ENCODE data around the gene SOS1. TPM values are rescaled to one million over a fixed set of nuclear protein-coding genes. Genes with fewer than 3 reads are reported as not detected.

Gene SOS1
- total and polyA plus RNA-seq, 2 of the 13 experiments (the other 11 are each of a cell fraction or from before 2014, with no cell fraction given) = 20.8 to 60.4 TPM

GRCh38 chr2:39140322-39140847 is 19.5 kb upstream of the SOS1 start (continued):
- 0 out of 2 replicates have a peak, but pooled peaks have one; percentile 47 for TF ChIP-seq ZSCAN29 (CRISPR knock-in tag; conservative IDR thresholded peaks at IDR 0.05)
- TF ChIP-seq RBFOX2 (IDR thresholded peaks at IDR 0.05; ENCODE audit: low read depth, low read length) = no peak
- TF ChIP-seq AFF4 (CRISPR knock-in tag; IDR thresholded peaks at IDR 0.05) = no peak
- TF ChIP-seq SKI (IDR thresholded peaks at IDR 0.05; ENCODE audit: partially characterized antibody) = peak; percentile 82
- peak; percentile 70; the same call in 1 of the 2 replicates for TF ChIP-seq FOXJ3 (CRISPR knock-in tag; IDR thresholded peaks at IDR 0.05; ENCODE audit: borderline replicate concordance)
- no peak for TF ChIP-seq ZFY (CRISPR knock-in tag; IDR thresholded peaks at IDR 0.05)
- TF ChIP-seq ZNF136 (CRISPR knock-in tag; IDR thresholded peaks at IDR 0.05; ENCODE audit: low read depth) = no peak
- TF ChIP-seq ZNF616 (CRISPR knock-in tag; IDR thresholded peaks at IDR 0.05; ENCODE audit: low read depth) = no peak
- no peak for TF ChIP-seq ZFP82 (CRISPR knock-in tag; IDR thresholded peaks at IDR 0.05; ENCODE audit: borderline replicate concordance)
- 0 out of 2 replicates have a peak, but pooled peaks have one; percentile 36 for TF ChIP-seq ATF2 (CRISPR knock-in tag; IDR thresholded peaks at IDR 0.05)
- no peak; the same call in 1 of the 2 replicates for TF ChIP-seq FOSL2 (CRISPR knock-in tag; IDR thresholded peaks at IDR 0.05)
- peak; percentile 64 for TF ChIP-seq HNF4A (CRISPR knock-in tag; IDR thresholded peaks at IDR 0.05)
- TF ChIP-seq CEBPB (IDR thresholded peaks at IDR 0.05; ENCODE audit: borderline replicate concordance, low read depth, low read length) = peak; percentile 83; the same call in 1 of the 2 replicates
- TF ChIP-seq ZSCAN9 (CRISPR knock-in tag; IDR thresholded peaks at IDR 0.05; ENCODE audit: borderline replicate concordance) = peak; percentile 61; the same call in 1 of the 2 replicates
- TF ChIP-seq NFKB2 (CRISPR knock-in tag; IDR thresholded peaks at IDR 0.05; ENCODE audit: borderline replicate concordance) = no peak
- no peak for TF ChIP-seq ISX (CRISPR knock-in tag; conservative IDR thresholded peaks at IDR 0.05)
- TF ChIP-seq, protein P1, sequence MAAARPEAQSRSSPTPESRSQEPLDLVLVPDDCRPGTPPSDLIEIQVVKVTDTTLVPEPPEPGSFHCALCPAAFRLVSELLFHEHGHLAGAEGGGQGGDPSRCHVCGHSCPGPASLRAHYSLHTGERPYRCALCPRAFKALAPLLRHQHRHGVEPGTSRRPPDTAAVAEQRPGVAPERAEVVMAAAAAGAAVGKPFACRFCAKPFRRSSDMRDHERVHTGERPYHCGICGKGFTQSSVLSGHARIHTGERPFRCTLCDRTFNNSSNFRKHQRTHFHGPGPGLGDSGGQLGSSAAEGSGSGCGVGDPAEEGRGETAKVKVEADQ (CRISPR knock-in tag; IDR thresholded peaks at IDR 0.05; ENCODE audit: borderline replicate concordance) = no peak
- TF ChIP-seq HMG20A (CRISPR knock-in tag; IDR thresholded peaks at IDR 0.05; ENCODE audit: borderline replicate concordance) = peak; percentile 90
- TF ChIP-seq TP53 (CRISPR knock-in tag; conservative IDR thresholded peaks at IDR 0.05) = no peak
- no peak for TF ChIP-seq FUBP1 (CRISPR knock-in tag; IDR thresholded peaks at IDR 0.05; ENCODE audit: borderline replicate concordance)
- peak; percentile 45; the same call in 1 of the 2 replicates for TF ChIP-seq ELF1 (CRISPR knock-in tag; IDR thresholded peaks at IDR 0.05)
- TF ChIP-seq RFX1 (IDR thresholded peaks at IDR 0.05) = no peak
- peak; percentile 38; the same call in 1 of the 2 replicates for TF ChIP-seq PHF21A (CRISPR knock-in tag; IDR thresholded peaks at IDR 0.05)
- no peak for TF ChIP-seq KLF13 (CRISPR knock-in tag; IDR thresholded peaks at IDR 0.05)

All from HepG2 (cell line).